Activated CD8-positive, alpha-beta T cell treated with anti-CD3 and anti-CD28 coated beads for 36 hours (primary cell): Measurements from ENCODE around the gene OVCA2. TPM values are rescaled to one million over a fixed set of nuclear protein-coding genes. Genes with fewer than 3 reads are reported as not detected.

Source experiments
- ATAC-seq: fragments of 200-7000 bp; cut with Tn5 transposase; one replicate; pipeline ENCODE4 v1.10.0; 2021; ENCODE audit warnings: mild to moderate bottlenecking, moderate library complexity
- CTCF ChIA-PET: fragments of 350-600 bp; sonication (Branson Sonifier 250); formaldehyde crosslinking; loops from one replicate; lab custom pipeline; 2021; ENCODE audit warnings: antibody characterized with exemption; lab: Charles Lee
- POLR2A ChIA-PET: fragments of 350-600 bp; sonication (Branson Sonifier 250); formaldehyde crosslinking; loops from one replicate; lab custom pipeline; 2021; ENCODE audit warnings: antibody characterized with exemption; lab: Charles Lee
- DNase-seq: peaks from one replicate; pipeline ENCODE4 v3.0.0-alpha.2; 2020
- H3K27ac Mint-ChIP-seq: one replicate; pipeline ENCODE4 v1.8.0; 2021; ENCODE audit warnings: mild to moderate bottlenecking, mixed read lengths
- H3K27me3 Mint-ChIP-seq: one replicate; pipeline ENCODE4 v1.8.0; 2021; ENCODE audit warnings: mixed read lengths
- H3K36me3 Mint-ChIP-seq: one replicate; pipeline ENCODE4 v1.8.0; 2021; ENCODE audit warnings: low read depth, mixed read lengths
- H3K4me1 Mint-ChIP-seq: one replicate; pipeline ENCODE4 v1.8.0; 2021; ENCODE audit warnings: low read depth, mixed read lengths
- H3K4me3 Mint-ChIP-seq: one replicate; pipeline ENCODE4 v1.8.0; 2021; ENCODE audit warnings: mild to moderate bottlenecking, moderate library complexity, mixed read lengths
- H3K9me3 Mint-ChIP-seq: one replicate; pipeline ENCODE4 v1.8.0; 2021; ENCODE audit warnings: mixed read lengths
- intact Hi-C: fragments of 100-400 bp; cut with micrococcal nuclease; formaldehyde crosslinking; loops from one replicate; pipeline ENCODE4 v1.10.0; 2022
- total RNA-seq, 2 experiments: library from RNA; stranded (reverse); gene quantifications; one replicate each; pipeline ENCODE4 v1.2.3, GENCODE V29; 2021
- TF ChIP-seq, protein P1 (sequence below): fragments of 200-600 bp; IDR thresholded peaks from one replicate; pipeline ENCODE4 v1.8.0; 2022; ENCODE audit warnings: antibody characterized with exemption, mild to moderate bottlenecking

OVCA2 gene
- total RNA-seq, 2 experiments from 2014 or later, result 28.0 to 28.5 TPM

DNA sequence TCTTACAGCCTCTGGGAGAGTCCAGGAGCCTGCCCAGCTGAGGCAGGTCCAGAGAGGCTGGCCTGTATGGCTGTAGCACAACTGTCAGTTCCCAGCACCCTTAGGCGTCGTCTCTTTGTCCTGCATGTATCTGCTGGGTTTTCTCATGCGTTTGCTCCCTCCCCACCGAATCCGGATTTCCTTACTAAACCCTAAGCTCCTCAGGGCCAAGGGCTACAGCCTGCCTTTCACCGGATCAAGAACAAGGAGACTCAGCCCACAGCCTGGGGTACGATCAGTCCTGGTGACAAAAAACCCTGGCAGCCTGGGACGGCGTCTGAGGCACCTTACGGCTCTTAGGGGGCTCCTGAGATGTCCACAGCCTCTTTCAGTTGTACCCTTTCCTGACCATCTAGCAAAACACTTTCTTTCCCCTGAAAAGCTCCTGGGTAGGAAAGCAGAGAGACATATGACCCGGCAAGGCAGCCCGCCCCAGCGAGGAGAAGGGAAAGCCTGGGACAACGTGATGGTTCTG is 25.3 kb downstream of the OVCA2 start:
- DNase-seq (no peak), ATAC-seq (no peak)
- H3K4me1 Mint-ChIP-seq, result peaks cover 48% of the 10 kb centered on the region
- H3K27ac Mint-ChIP-seq, result no peak overlapping the region
- no peaks in the 10 kb centered on the region for H3K9me3 Mint-ChIP-seq
- CTCF ChIA-PET, result interaction anchor here (0.6 to 10.3 kb wide), 4 partner anchors 10 to 202 kb away, joined by 3 to 121 read pairs (median 10); partner anchors contain the start of gene HIC1
- intact Hi-C loops, result no loop called here
- peaks cover 76% of the 10 kb centered on the region for H3K36me3 Mint-ChIP-seq
- H3K27me3 Mint-ChIP-seq, result no peaks in the 10 kb centered on the region
- POLR2A ChIA-PET, result interaction anchor here (0.6 to 5.4 kb wide), 3 partner anchors 10 to 104 kb away, joined by 4 to 46 read pairs (median 5); partner anchors contain the start of gene HIC1
- TF ChIP-seq, protein P1, sequence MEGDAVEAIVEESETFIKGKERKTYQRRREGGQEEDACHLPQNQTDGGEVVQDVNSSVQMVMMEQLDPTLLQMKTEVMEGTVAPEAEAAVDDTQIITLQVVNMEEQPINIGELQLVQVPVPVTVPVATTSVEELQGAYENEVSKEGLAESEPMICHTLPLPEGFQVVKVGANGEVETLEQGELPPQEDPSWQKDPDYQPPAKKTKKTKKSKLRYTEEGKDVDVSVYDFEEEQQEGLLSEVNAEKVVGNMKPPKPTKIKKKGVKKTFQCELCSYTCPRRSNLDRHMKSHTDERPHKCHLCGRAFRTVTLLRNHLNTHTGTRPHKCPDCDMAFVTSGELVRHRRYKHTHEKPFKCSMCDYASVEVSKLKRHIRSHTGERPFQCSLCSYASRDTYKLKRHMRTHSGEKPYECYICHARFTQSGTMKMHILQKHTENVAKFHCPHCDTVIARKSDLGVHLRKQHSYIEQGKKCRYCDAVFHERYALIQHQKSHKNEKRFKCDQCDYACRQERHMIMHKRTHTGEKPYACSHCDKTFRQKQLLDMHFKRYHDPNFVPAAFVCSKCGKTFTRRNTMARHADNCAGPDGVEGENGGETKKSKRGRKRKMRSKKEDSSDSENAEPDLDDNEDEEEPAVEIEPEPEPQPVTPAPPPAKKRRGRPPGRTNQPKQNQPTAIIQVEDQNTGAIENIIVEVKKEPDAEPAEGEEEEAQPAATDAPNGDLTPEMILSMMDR, result no peak
- peak overlapping the region; percentile 24 for H3K4me3 Mint-ChIP-seq

DNA sequence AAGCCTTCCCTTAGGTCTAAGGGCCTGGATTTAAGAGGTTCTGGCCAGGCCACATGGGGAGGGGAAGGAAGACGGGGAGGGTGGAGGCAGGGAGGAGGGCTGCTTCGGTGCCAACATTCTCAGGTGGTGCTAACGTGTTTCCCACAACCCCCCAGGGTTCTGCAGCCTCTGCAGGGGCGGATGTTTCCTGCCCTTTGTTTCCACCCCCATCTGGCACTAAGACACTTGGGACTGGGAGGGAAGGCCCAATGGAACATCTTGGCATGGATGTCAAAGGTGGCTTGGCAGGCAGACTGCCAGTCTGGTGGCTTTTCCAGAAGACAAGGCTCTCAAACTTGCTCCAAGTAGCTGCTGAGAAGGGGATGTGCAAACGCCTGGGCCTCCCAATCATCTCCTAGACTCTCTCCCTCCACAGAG is 25.8 kb downstream of the OVCA2 start:
- peaks cover 48% of the 10 kb centered on the region for H3K4me1 Mint-ChIP-seq
- ChIA-PET CTCF (interaction anchor here (0.9 to 10.3 kb wide), 5 partner anchors 11 to 202 kb away, joined by 3 to 121 read pairs (median 4); partner anchors contain the start of gene HIC1), POLR2A (interaction anchor here (1.4 to 5.4 kb wide), 3 partner anchors 11 to 23 kb away, joined by 5 to 46 read pairs (median 11); partner anchors contain the start of gene HIC1)
- intact Hi-C loops, result no loop called here
- peaks cover 76% of the 10 kb centered on the region for H3K36me3 Mint-ChIP-seq
- H3K27me3 Mint-ChIP-seq, result no peaks in the 10 kb centered on the region
- H3K4me3 Mint-ChIP-seq, result peak overlapping the region; percentile 66
- TF ChIP-seq, protein P1, result no peak
- ATAC-seq (no peak), DNase-seq (no peak)
- no peaks in the 10 kb centered on the region for H3K9me3 Mint-ChIP-seq
- H3K27ac Mint-ChIP-seq, result no peak overlapping the region

DNA sequence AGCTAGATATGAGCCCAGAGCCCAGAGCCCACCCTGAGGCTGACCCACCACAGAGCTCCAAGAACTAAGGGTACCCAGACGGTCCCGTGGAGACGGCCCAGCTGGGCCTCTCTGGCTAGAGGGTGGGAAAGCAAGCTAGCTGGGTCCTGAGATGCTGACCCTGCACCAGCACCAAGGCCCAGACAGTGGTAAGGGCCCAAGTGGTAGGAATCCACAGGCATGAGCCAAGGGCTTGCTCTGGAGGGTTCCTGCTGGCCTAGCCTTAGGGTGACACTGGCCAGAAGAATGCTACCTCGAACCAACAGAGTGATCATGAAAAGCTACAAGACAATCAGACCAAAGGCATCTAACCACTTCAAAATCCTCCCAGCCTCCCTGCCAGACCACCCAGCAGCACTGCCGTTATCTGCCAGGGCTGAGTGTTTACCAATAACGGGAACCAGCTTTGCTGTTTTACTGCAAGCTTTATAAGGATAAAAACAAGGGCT is 26.3 kb downstream of the OVCA2 start:
- no peaks in the 10 kb centered on the region for H3K9me3 Mint-ChIP-seq
- DNase-seq, result no peak
- TF ChIP-seq, protein P1, result no peak
- no peak for ATAC-seq
- peak overlapping the region; percentile 66 for H3K4me3 Mint-ChIP-seq
- POLR2A ChIA-PET, result interaction anchor here (0.6 to 5.4 kb wide), 6 partner anchors 11 to 130 kb away, joined by 3 to 46 read pairs (median 4); partner anchors contain the start of gene HIC1
- peaks cover 48% of the 10 kb centered on the region for H3K4me1 Mint-ChIP-seq
- CTCF ChIA-PET, result interaction anchor here (0.9 to 10.3 kb wide), 6 partner anchors 11 to 215 kb away, joined by 3 to 121 read pairs (median 7); partner anchors contain the start of gene HIC1
- intact Hi-C loops, result no loop called here
- peak overlapping the region; percentile 12 for H3K27ac Mint-ChIP-seq
- peaks cover 77% of the 10 kb centered on the region for H3K36me3 Mint-ChIP-seq
- no peaks in the 10 kb centered on the region for H3K27me3 Mint-ChIP-seq

DNA sequence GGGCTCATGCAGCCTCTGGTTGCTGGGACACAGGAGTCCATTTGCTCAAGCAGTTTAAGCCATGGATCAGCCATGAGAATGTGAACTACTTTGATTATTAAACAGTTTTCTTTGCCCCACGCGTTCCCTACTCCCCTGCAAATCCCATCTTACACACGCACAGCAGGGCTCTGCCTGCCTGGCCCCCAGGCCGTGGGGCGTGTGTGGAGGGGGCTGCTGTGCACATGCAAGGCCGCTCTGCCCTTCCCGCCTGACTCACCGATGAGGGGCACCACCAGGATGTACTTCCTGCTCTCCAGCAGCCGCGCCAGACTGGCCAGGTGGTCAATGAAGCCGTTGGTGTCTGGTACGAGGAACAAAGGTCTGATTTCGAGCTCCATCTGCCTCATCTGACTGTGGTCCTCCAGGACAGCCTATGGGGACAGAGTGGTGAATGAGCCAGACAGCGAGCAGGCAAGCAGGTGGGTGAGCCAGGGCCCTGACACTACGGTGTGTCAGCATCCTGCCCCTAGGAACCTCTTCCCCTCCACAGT is 26.8 kb downstream of the OVCA2 start:
- H3K27ac Mint-ChIP-seq, result peak overlapping the region; percentile 80
- H3K4me3 Mint-ChIP-seq, result peak overlapping the region; percentile 66
- H3K27me3 Mint-ChIP-seq, result no peaks in the 10 kb centered on the region
- ATAC-seq, result peak; percentile 31
- no peaks in the 10 kb centered on the region for H3K9me3 Mint-ChIP-seq
- intact Hi-C loops, result no loop called here
- peak; percentile 62 for DNase-seq
- H3K36me3 Mint-ChIP-seq, result peaks cover 72% of the 10 kb centered on the region
- TF ChIP-seq, protein P1, result no peak
- peaks cover 48% of the 10 kb centered on the region for H3K4me1 Mint-ChIP-seq
- POLR2A ChIA-PET, result interaction anchor here (0.6 to 5.4 kb wide), 8 partner anchors 12 to 185 kb away, joined by 3 to 46 read pairs (median 4); partner anchors contain the start of gene HIC1
- CTCF ChIA-PET, result interaction anchor here (0.9 to 10.3 kb wide), 7 partner anchors 12 to 214 kb away, joined by 3 to 121 read pairs (median 4); partner anchors contain the start of gene HIC1
